Smooth muscle cell (in vitro differentiated cells): ENCODE data around the gene DOCK6. TPM values are rescaled to one million over a fixed set of nuclear protein-coding genes. Genes with fewer than 3 reads are reported as not detected.

Experiments used
- DNase-seq: peaks from one replicate; lab custom pipeline; 2025; ENCODE audit not compliant: unreplicated experiment; lab: John Stamatoyannopoulos, UW
- H2AFZ ChIP-seq: fragments of 200-600 bp; sonication (generic); 2 replicates; pipeline ENCODE4 v1.6.0; 2016; ENCODE audit warnings: antibody characterized with exemption, low read depth, mild to moderate bottlenecking
- H3F3A ChIP-seq: fragments of 200-600 bp; sonication (generic); 2 replicates; pipeline ENCODE4 v1.6.0; 2017; ENCODE audit warnings: antibody characterized with exemption, low read depth
- H3K27ac ChIP-seq: fragments of 200-600 bp; sonication (generic); 2 replicates; pipeline ENCODE4 v1.5.1; 2016; ENCODE audit warnings: low read depth, mild to moderate bottlenecking
- H3K27me3 ChIP-seq: fragments of 200-600 bp; sonication (generic); 2 replicates; pipeline ENCODE4 v1.6.1; 2016; ENCODE audit warnings: low read depth, mild to moderate bottlenecking
- H3K36me3 ChIP-seq: fragments of 200-600 bp; sonication (generic); 2 replicates; pipeline ENCODE4 v1.5.1; 2016; ENCODE audit warnings: low read depth
- H3K4me1 ChIP-seq: fragments of 200-600 bp; sonication (generic); 2 replicates; pipeline ENCODE4 v1.5.1; 2016; ENCODE audit warnings: low read depth
- H3K4me2 ChIP-seq: fragments of 200-600 bp; sonication (generic); 2 replicates; pipeline ENCODE4 v1.6.0; 2016; ENCODE audit warnings: mild to moderate bottlenecking
- H3K4me3 ChIP-seq: fragments of 200-600 bp; sonication (generic); 2 replicates; pipeline ENCODE4 v1.5.1; 2016; ENCODE audit warnings: mild to moderate bottlenecking
- H3K79me2 ChIP-seq: fragments of 200-600 bp; sonication (generic); 2 replicates; pipeline ENCODE4 v1.6.0; 2016; ENCODE audit warnings: low read depth, mild to moderate bottlenecking
- H3K9ac ChIP-seq: fragments of 200-600 bp; sonication (generic); 2 replicates; pipeline ENCODE4 v1.6.0; 2016; ENCODE audit warnings: low read depth
- H3K9me3 ChIP-seq: fragments of 200-600 bp; sonication (generic); replicated peaks from 2 replicates; pipeline ENCODE4 v1.5.1; 2016; ENCODE audit warnings: low read depth
- H4K20me1 ChIP-seq: fragments of 200-600 bp; sonication (generic); 2 replicates; pipeline ENCODE4 v1.6.0; 2016; ENCODE audit warnings: low read depth
- CTCF ChIP-seq: fragments of 200-600 bp; sonication (generic); IDR thresholded peaks from 2 replicates; pipeline ENCODE4 v1.5.1; 2017; ENCODE audit warnings: borderline replicate concordance, mild to moderate bottlenecking, antibody characterized with exemption; ENCODE audit not compliant: insufficient read depth, poor library complexity, severe bottlenecking
- WGBS: methylation state at CpG from one replicate; pipeline ENCODE4 v1.1.7; 2016; ENCODE audit warnings: low lambda C conversion rate; 5-methylcytosine and 5-hydroxymethylcytosine counted together
- polyA plus RNA-seq: library from polyadenylated mRNA; unstranded; fragments of >200 nt; fragmentation: Nextera tagmentation; extraction: Ambion mirVana; gene quantifications from 2 replicates; pipeline ENCODE4 v1.2.1, GENCODE V29; 2016
- total RNA-seq: library from RNA; depleted of rRNA; stranded (reverse); fragments of >200 nt; gene quantifications from 2 replicates; pipeline ENCODE4 v1.2.3, GENCODE V29; 2014

DOCK6 gene
- total and polyA plus RNA-seq, 2 experiments from 2014 or later: 13.8 to 14.8 TPM

DNA sequence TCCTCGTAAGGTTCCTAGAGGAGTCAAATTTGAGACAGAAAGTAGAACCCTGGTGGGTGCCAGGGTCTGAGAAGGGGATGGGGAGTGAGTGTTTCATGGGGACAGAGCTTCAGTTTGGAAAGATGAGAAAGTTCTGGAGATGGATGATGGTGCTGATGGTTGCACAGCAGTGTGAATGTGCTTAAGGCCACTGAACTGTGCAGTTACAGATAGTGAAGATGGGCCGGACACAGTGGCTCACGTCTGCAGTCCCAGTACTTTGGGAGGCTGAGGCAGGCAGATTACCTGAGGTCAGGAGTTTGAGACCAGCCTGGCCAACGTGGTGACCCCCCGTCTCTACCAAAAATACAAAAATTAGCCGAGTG is 107.7 kb downstream of the DOCK6 start:
- no peak for TF ChIP-seq CTCF
- Histone ChIP-seq H3K9ac (no peak overlapping the region), H3K79me2 (peaks cover 20% of the 10 kb centered on the region), H3K4me3 (peak overlapping the region; percentile 70), H3K4me1 (peaks cover 7% of the 10 kb centered on the region), H3K4me2 (peak overlapping the region; percentile 91), H3K27ac (no peak overlapping the region), H3F3A (no peaks in the 10 kb centered on the region), H3K36me3 (no peaks in the 10 kb centered on the region), H4K20me1 (no peaks in the 10 kb centered on the region), H2AFZ (no peak overlapping the region), H3K9me3 (no peaks in the 10 kb centered on the region), H3K27me3 (no peaks in the 10 kb centered on the region)
- WGBS: 59% methylated on average over 6 of the region's 6 CpGs
- DNase-seq: no peak

DNA sequence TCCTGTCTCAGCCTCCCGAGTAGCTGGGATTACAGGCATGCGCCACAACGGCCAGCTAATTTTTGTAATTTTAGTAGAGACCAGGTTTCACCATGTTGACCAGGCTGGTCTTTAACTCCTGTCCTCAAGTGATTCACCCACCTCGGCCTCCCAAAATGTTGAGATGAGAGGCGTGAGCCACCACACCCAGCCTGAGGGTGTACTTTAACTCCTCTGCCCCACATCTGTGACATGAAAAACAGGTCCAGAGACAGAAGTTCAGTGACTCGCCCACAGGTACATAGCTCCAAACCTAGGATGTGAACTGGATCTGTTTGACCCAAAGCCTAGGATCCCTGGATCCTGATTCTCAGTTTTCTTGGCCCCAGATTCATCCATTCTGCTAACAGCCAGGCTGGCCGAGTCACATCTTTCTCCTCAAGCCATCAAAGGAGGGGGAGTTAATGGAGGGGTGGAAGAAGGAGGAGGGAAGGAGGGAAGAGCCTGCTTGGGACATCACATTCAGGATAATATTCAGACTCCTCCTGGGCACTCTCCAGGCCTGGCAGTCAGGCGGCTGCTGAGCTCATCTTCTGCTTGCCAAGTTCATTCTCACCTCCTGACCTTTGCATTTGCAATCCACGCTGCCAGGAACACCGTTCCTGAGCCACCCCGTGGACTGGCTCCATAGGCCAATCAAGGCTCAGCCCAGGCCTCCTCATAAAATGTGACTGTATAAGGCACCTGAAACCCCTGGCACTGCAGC is 109.8 kb downstream of the DOCK6 start:
- Histone ChIP-seq H3K27ac (no peak overlapping the region), H3K27me3 (no peaks in the 10 kb centered on the region), H2AFZ (no peak overlapping the region), H3K9ac (no peak overlapping the region), H3K36me3 (no peaks in the 10 kb centered on the region), H3F3A (no peaks in the 10 kb centered on the region), H3K4me3 (no peak overlapping the region), H4K20me1 (no peaks in the 10 kb centered on the region), H3K9me3 (no peaks in the 10 kb centered on the region), H3K79me2 (peaks cover 20% of the 10 kb centered on the region), H3K4me1 (peaks cover 7% of the 10 kb centered on the region), H3K4me2 (no peak overlapping the region)
- WGBS: 76% methylated on average over 11 of the region's 11 CpGs
- DNase-seq: no peak
- TF ChIP-seq CTCF: no peak

DNA sequence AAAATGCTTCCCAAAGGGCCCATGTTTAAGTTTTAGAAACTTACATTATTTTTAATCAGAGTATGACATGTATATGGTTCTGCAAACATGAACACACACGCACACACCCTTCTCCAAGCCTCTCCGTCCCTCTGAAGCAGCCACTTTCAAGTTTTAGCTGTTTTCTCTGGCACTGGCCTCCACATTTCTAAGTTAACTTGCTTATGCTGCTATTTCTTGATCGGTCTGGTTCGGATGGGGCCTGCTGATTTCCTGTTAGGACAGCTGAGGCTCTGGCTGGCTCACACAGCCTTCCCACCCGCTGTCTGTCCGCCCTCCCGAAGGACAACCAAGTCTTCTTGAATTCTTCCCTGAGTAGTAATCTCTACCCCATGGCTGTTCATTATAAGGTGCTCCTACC is 111.1 kb downstream of the DOCK6 start:
- 78% methylated on average over 7 of the region's 7 CpGs for WGBS
- Histone ChIP-seq H3K27me3 (no peaks in the 10 kb centered on the region), H3K27ac (no peak overlapping the region)

More for the DNA sequence above, 111.1 kb downstream of the DOCK6 start:
- Histone ChIP-seq H3K79me2 (peaks cover 20% of the 10 kb centered on the region), H3K4me3 (no peak overlapping the region), H2AFZ (no peak overlapping the region), H3F3A (no peaks in the 10 kb centered on the region), H3K36me3 (no peaks in the 10 kb centered on the region), H3K9ac (no peak overlapping the region), H3K9me3 (no peaks in the 10 kb centered on the region), H3K4me1 (peaks cover 7% of the 10 kb centered on the region), H4K20me1 (no peaks in the 10 kb centered on the region), H3K4me2 (no peak overlapping the region)
- TF ChIP-seq CTCF: no peak
- DNase-seq: no peak

Other genes with a start within 250 kb of the DOCK6 start
- 115 and 138 TPM in 2 replicates for gene LDLR, start 173.1 kb downstream of the DOCK6 start, total RNA-seq
- gene LDLR, start 173.1 kb downstream of the DOCK6 start, polyA plus RNA-seq: 136 and 164 TPM in 2 replicates
- gene SPC24, start 106.7 kb downstream of the DOCK6 start, total RNA-seq: 7.6 and 10.1 TPM in 2 replicates
- gene SPC24, start 106.7 kb downstream of the DOCK6 start, polyA plus RNA-seq: 6.1 and 9.7 TPM in 2 replicates
- 28.1 and 44.1 TPM in 2 replicates for gene KANK2, start 65.0 kb downstream of the DOCK6 start, total RNA-seq
- gene KANK2, start 65.0 kb downstream of the DOCK6 start, polyA plus RNA-seq: 31.9 and 32.0 TPM in 2 replicates
- 0.54 TPM in 1 of 2 replicates, not detected in the other for gene ANGPTL8, start 22.9 kb downstream of the DOCK6 start, total RNA-seq
- 0.48 and 0.80 TPM in 2 replicates for gene ANGPTL8, start 22.9 kb downstream of the DOCK6 start, polyA plus RNA-seq
- not detected in 2 replicates for gene TSPAN16, start 33.6 kb upstream of the DOCK6 start, total RNA-seq
- gene TSPAN16, start 33.6 kb upstream of the DOCK6 start, polyA plus RNA-seq: not detected in 2 replicates
- gene RAB3D, start 77.1 kb upstream of the DOCK6 start, total RNA-seq: 11.0 and 11.9 TPM in 2 replicates
- 6.2 and 7.3 TPM in 2 replicates for gene RAB3D, start 77.1 kb upstream of the DOCK6 start, polyA plus RNA-seq
- gene TMEM205, start 83.7 kb upstream of the DOCK6 start, total RNA-seq: 162 and 163 TPM in 2 replicates
- gene TMEM205, start 83.7 kb upstream of the DOCK6 start, polyA plus RNA-seq: 118 and 119 TPM in 2 replicates
- 17.0 and 29.4 TPM in 2 replicates for gene CCDC159, start 84.0 kb upstream of the DOCK6 start, total RNA-seq
- 8.7 and 9.8 TPM in 2 replicates for gene CCDC159, start 84.0 kb upstream of the DOCK6 start, polyA plus RNA-seq
- gene PLPPR2, start 92.9 kb upstream of the DOCK6 start, total RNA-seq: 15.1 and 21.4 TPM in 2 replicates
- gene PLPPR2, start 92.9 kb upstream of the DOCK6 start, polyA plus RNA-seq: 54.0 and 67.1 TPM in 2 replicates
- gene SWSAP1, start 112.1 kb upstream of the DOCK6 start, total RNA-seq: 0.99 and 1.3 TPM in 2 replicates
- 2.7 and 2.8 TPM in 2 replicates for gene SWSAP1, start 112.1 kb upstream of the DOCK6 start, polyA plus RNA-seq
- 9.9 and 11.3 TPM in 2 replicates for gene EPOR, start 121.8 kb upstream of the DOCK6 start, total RNA-seq
- gene EPOR, start 121.8 kb upstream of the DOCK6 start, polyA plus RNA-seq: 24.9 and 27.4 TPM in 2 replicates
- gene RGL3, start 156.8 kb upstream of the DOCK6 start, total RNA-seq: 5.5 and 9.6 TPM in 2 replicates
- 6.6 and 39.0 TPM in 2 replicates for gene RGL3, start 156.8 kb upstream of the DOCK6 start, polyA plus RNA-seq
- 1.0 TPM in 1 of 2 replicates, not detected in the other for gene ODAD3, start 172.6 kb upstream of the DOCK6 start, total RNA-seq
- 3.8 and 5.1 TPM in 2 replicates for gene ODAD3, start 172.6 kb upstream of the DOCK6 start, polyA plus RNA-seq
- gene PRKCSH, start 173.1 kb upstream of the DOCK6 start, total RNA-seq: 25.9 and 47.4 TPM in 2 replicates
- 165 and 169 TPM in 2 replicates for gene PRKCSH, start 173.1 kb upstream of the DOCK6 start, polyA plus RNA-seq
- not detected in 2 replicates for gene ELAVL3, start 218.5 kb upstream of the DOCK6 start, total RNA-seq
- gene ELAVL3, start 218.5 kb upstream of the DOCK6 start, polyA plus RNA-seq: not detected in 2 replicates
- 2.2 and 2.9 TPM in 2 replicates for gene ZNF653, start 243.3 kb upstream of the DOCK6 start, total RNA-seq
- 5.5 and 10.8 TPM in 2 replicates for gene ZNF653, start 243.3 kb upstream of the DOCK6 start, polyA plus RNA-seq